Heart right ventricle (tissue), 16 donors: Measurements from ENCODE around the gene LRRC18. TPM values are rescaled to one million over a fixed set of nuclear protein-coding genes. Genes with fewer than 3 reads are reported as not detected.

Source experiments
- ATAC-seq, 8 donors: fragments of 200-7000 bp; cut with Tn5 transposase; one replicate each; pipeline ENCODE4 v1.9.1; 2020; ENCODE audit warnings: mild to moderate bottlenecking in 8 of 8, moderate library complexity in 8 of 8, moderate number of reproducible peaks in 1 of 8
- DNase-seq, 2 donors: peaks; one replicate each; pipeline ENCODE4 v3.0.0-alpha.2; 2020
- H3K27ac ChIP-seq, 10 donors: fragments of 200-600 bp; sonication (generic) in 2 of 10; one replicate each; pipeline versions ENCODE4 v1.5.0 to v1.8.0; 2020 to 2022; ENCODE audit warnings: mild to moderate bottlenecking in 3 of 10
- H3K27me3 ChIP-seq, 7 donors: fragments of 200-600 bp; one replicate each; pipeline ENCODE4 v1.8.0; 2021 to 2022; ENCODE audit warnings: mild to moderate bottlenecking in 2 of 7
- H3K36me3 ChIP-seq, 9 donors: fragments of 200-600 bp; sonication (generic) in 1 of 9; one replicate each; pipeline versions ENCODE4 v1.5.0 to v1.8.0; 2020 to 2022; ENCODE audit warnings: mild to moderate bottlenecking in 2 of 9
- H3K4me1 ChIP-seq, 9 donors: fragments of 200-600 bp; sonication (generic) in 1 of 9; one replicate each; pipeline versions ENCODE4 v1.5.0 to v1.8.0; 2020 to 2022; ENCODE audit warnings: mild to moderate bottlenecking in 4 of 9
- H3K4me3 ChIP-seq, 10 donors: fragments of 200-600 bp; sonication (generic) in 2 of 10; one replicate each; pipeline versions ENCODE4 v1.5.0 to v1.8.0; 2020 to 2022; ENCODE audit warnings: mild to moderate bottlenecking in 7 of 10, moderate library complexity in 2 of 10
- H3K9me3 ChIP-seq, 11 donors: fragments of 200-600 bp in 10 of 11; sonication (generic) in 2 of 11; one replicate each; pipeline versions ENCODE4 v1.5.0 to v1.8.0; 2013 to 2022; ENCODE audit warnings: mild to moderate bottlenecking in 2 of 11, control low read depth in 1 of 11, moderate library complexity in 1 of 11
- CTCF ChIP-seq, 9 donors: fragments of 200-600 bp; sonication (generic) in 2 of 9; IDR thresholded peaks; one replicate each; pipeline versions ENCODE4 v1.5.0 to v1.8.0; 2021 to 2022; ENCODE audit warnings: antibody characterized with exemption in 9 of 9, mild to moderate bottlenecking in 5 of 9, moderate library complexity in 1 of 9
- WGBS, 2 donors: extraction: QIAGEN DNeasy Blood & Tissue Kit; methylation state at CpG; one replicate each; pipeline ENCODE4 v1.1.7; 2013; ENCODE audit warnings: inconsistent platforms in 1 of 2; 5-methylcytosine and 5-hydroxymethylcytosine counted together
- intact Hi-C, 10 donors: fragments of 100-400 bp; cut with DNase I; formaldehyde crosslinking; loops; one replicate each; pipeline versions ENCODE4 v1.11.1 to v1.14.2; 2022
- long read RNA-seq, 3 donors: library from polyadenylated mRNA; unstranded; transcript quantifications; one replicate each; pipeline ENCODE4 v2.0.0, GENCODE V29; 2020 to 2021
- polyA plus RNA-seq, 2 donors: library from polyadenylated mRNA; stranded (reverse); fragments of 200-250 nt; gene quantifications; one replicate each; pipeline ENCODE4 v1.2.3, GENCODE V29; 2013
- total RNA-seq, 10 donors: library from RNA; stranded (reverse); fragmentation: NEBNext Ultra II Directional in 3 of 10; extraction: Animal tissue kit (Norgen Biotek cat#: 25700) in 3 of 10; gene quantifications; one replicate each; pipeline versions ENCODE4 v1.2.1 to v1.2.4, GENCODE V29; 2021 to 2023
- donor health status: Arrhythmogenic right ventricular cardiomyopathy.
- donor health status: ischemic (EF 13 %, LVEDD 7.1; RV severe dilation, severe dysfunction).
- donor health status: healthy with polysubstance abuse.
- donor health status: DM: no; HTN: yes; CAD: no.
- donor health status: DM: no; HTN: no; CAD: no.
- donor health status: ischemic (EF 25% LVEDD 6.9; RV normal size, moderate dysfunction).
- donor health status: ischemic (EF 25% LVEDD 5.7; RV mildly dilated, moderate dysfunction).
- donor health status: healthy.
- donor health status: DM: yes; HTN: yes; CAD: no.
- donor health status: Ischemic cardiomyopathy.
- donor health status: ischemic (EF 35%, LVEDD 5.7; RV mildly dilated, moderate dysfunction).
- donor health status: nonischemic (EF 11% LVEDD 7.7; RV severe dilation, severe dysfunction).
- donor health status: DM: yes; HTN: yes; CAD: no.
- donor health status: PGD.
- donor health status: ischemic (EF 29% LVEDD 5.4; RV normal size, mild dysfunction).
- donor health status: nonischemic (EF 23%, LVEDD 6.1; RV moderate dilation, normal function).

Gene LRRC18
- under 1 TPM in 2 of 10 donors, not detected in 8; 0.13 to 0.18 TPM for total RNA-seq
- not detected for polyA plus RNA-seq
- long read RNA-seq, donor 1, result 0 reads
- long read RNA-seq, donor 2, result 0 reads
- long read RNA-seq, donor 3, result 0 reads

GRCh38 chr10:48939790-48940325 is at the start of gene LRRC18:
Gene LRRC18 (minus strand): TSS chr10:48939840. CDS start chr10:48914155, 25,685 bp downstream.
- no peak for TF ChIP-seq CTCF (IDR thresholded peaks at IDR 0.05)
- no peak within 1 kb of the TSS for H3K4me3 ChIP-seq
- H3K9me3 ChIP-seq, result no peaks in the 10 kb centered on the region
- 92 to 100% methylated on average over 2 of the region's 2 CpGs for WGBS, 2 donors
- H3K27ac ChIP-seq, result no peak within 1 kb of the TSS
- no peaks in the 10 kb centered on the region for H3K36me3 ChIP-seq
- DNase-seq (no peak), ATAC-seq (no peak)
- H3K4me1 ChIP-seq, result no peaks in the 10 kb centered on the region
- no peaks in the 10 kb centered on the region for H3K27me3 ChIP-seq
- intact Hi-C loops, result no loop called here

GRCh38 chr10:48985621-48986158 is 46.0 kb upstream of the LRRC18 start:
- TF ChIP-seq CTCF (IDR thresholded peaks at IDR 0.05), result no peak
- no peak overlapping the region for H3K4me3 ChIP-seq
- no peak overlapping the region for H3K27ac ChIP-seq
- peaks cover 0 to 8% (median 3%) of the 10 kb centered on the region in 9 donors for H3K4me1 ChIP-seq
- intact Hi-C loops, result loop anchor here in 4 of 10 donors (5.0 to 10.0 kb wide), 4 partner anchors 132 to 529 kb away; partner anchors contain the start of gene VSTM4 (in 1 of the 4)
- peaks cover 0 to 6% (median 0%) of the 10 kb centered on the region in 9 donors for H3K36me3 ChIP-seq
- no peaks in the 10 kb centered on the region for H3K27me3 ChIP-seq
- DNase-seq, result no peak
- H3K9me3 ChIP-seq, result no peaks in the 10 kb centered on the region
- 95 to 97% methylated on average over 7 of the region's 7 CpGs for WGBS, 2 donors
- peak in 1 of 8 donors; percentile 23 for ATAC-seq

GRCh38 chr10:48983648-48984351 is 44.2 kb upstream of the LRRC18 start:
- TF ChIP-seq CTCF (IDR thresholded peaks at IDR 0.05), result no peak
- 84% methylated on average over 5 of the region's 5 CpGs for WGBS, 2 donors
- intact Hi-C loops, result loop anchor here in 8 of 10 donors (5.0 to 10.0 kb wide), 9 partner anchors 134 to 534 kb away; partner anchors contain the start of gene VSTM4 (in 2 of the 8)
- no peak for ATAC-seq
- H3K36me3 ChIP-seq, result peaks cover 0 to 6% (median 0%) of the 10 kb centered on the region in 9 donors
- peaks cover 0 to 8% (median 3%) of the 10 kb centered on the region in 9 donors for H3K4me1 ChIP-seq
- no peaks in the 10 kb centered on the region for H3K27me3 ChIP-seq
- no peaks in the 10 kb centered on the region for H3K9me3 ChIP-seq
- no peak for DNase-seq
- H3K27ac ChIP-seq, result no peak overlapping the region
- no peak overlapping the region for H3K4me3 ChIP-seq

GRCh38 chr10:48982584-48982983 is 42.9 kb upstream of the LRRC18 start:
- no peak for ATAC-seq
- H3K4me1 ChIP-seq, result peaks cover 0 to 8% (median 3%) of the 10 kb centered on the region in 9 donors
- 90 to 93% methylated on average over 5 of the region's 5 CpGs for WGBS, 2 donors
- no peak overlapping the region for H3K4me3 ChIP-seq
- TF ChIP-seq CTCF (IDR thresholded peaks at IDR 0.05), result no peak
- H3K27ac ChIP-seq, result no peak overlapping the region
- intact Hi-C loops, result loop anchor here in 8 of 10 donors (5.0 to 10.0 kb wide), 9 partner anchors 135 to 535 kb away; partner anchors contain the start of gene VSTM4 (in 2 of the 8)
- H3K9me3 ChIP-seq, result no peaks in the 10 kb centered on the region
- DNase-seq, result no peak
- H3K27me3 ChIP-seq, result no peaks in the 10 kb centered on the region
- peaks cover 0 to 6% (median 0%) of the 10 kb centered on the region in 9 donors for H3K36me3 ChIP-seq
